HEK293T (cell line): ENCODE results near the gene MROH7.

ENCODE experiments used
- BHLHE40 ChIP-seq: fragments of 450-650 bp; IDR thresholded peaks from 2 replicates; pipeline ENCODE4 v1.6.1; 2016; ENCODE audit warnings: mild to moderate bottlenecking, moderate library complexity, borderline replicate concordance
- ELF4 ChIP-seq: fragments of 450-650 bp; IDR thresholded peaks from 2 replicates; pipeline ENCODE4 v1.6.1; 2017; ENCODE audit warnings: antibody characterized with exemption
- FOXA1 ChIP-seq: fragments of 450-650 bp; IDR thresholded peaks from 2 replicates; pipeline ENCODE4 v1.6.1; 2016; ENCODE audit warnings: mild to moderate bottlenecking
- FOXK2 ChIP-seq: fragments of 450-650 bp; IDR thresholded peaks from 2 replicates; pipeline ENCODE4 v1.6.1; 2016; ENCODE audit warnings: mild to moderate bottlenecking
- FOXM1 ChIP-seq: fragments of 450-650 bp; IDR thresholded peaks from 2 replicates; pipeline ENCODE4 v1.6.1; 2017; ENCODE audit warnings: mild to moderate bottlenecking, borderline replicate concordance
- HDGF ChIP-seq: fragments of 450-650 bp; IDR thresholded peaks from 2 replicates; pipeline ENCODE4 v1.6.1; 2017; ENCODE audit warnings: antibody characterized with exemption, borderline replicate concordance
- LEF1 ChIP-seq: fragments of 450-650 bp; IDR thresholded peaks from 2 replicates; pipeline ENCODE4 v1.6.1; 2017; ENCODE audit warnings: mild to moderate bottlenecking, borderline replicate concordance
- NFRKB ChIP-seq: fragments of 450-650 bp; IDR thresholded peaks from 2 replicates; pipeline ENCODE4 v1.6.1; 2016; ENCODE audit warnings: mild to moderate bottlenecking, moderate library complexity
- SUZ12 ChIP-seq: fragments of 450-650 bp; IDR thresholded peaks from 2 replicates; pipeline ENCODE4 v1.6.1; 2016; ENCODE audit warnings: mild to moderate bottlenecking
- TARDBP ChIP-seq: fragments of 450-650 bp; IDR thresholded peaks from 2 replicates; pipeline ENCODE4 v1.6.1; 2016
- ZNF384 ChIP-seq: fragments of 450-650 bp; IDR thresholded peaks from 2 replicates; pipeline ENCODE4 v1.6.1; 2016

GRCh38 chr1:54728027-54728426, 86.4 kb downstream of the MROH7 start:
- no peak for TF ChIP-seq LEF1
- TF ChIP-seq HDGF, result no peak
- no peak for TF ChIP-seq BHLHE40
- no peak for TF ChIP-seq NFRKB
- no peak for TF ChIP-seq FOXA1
- no peak for TF ChIP-seq FOXM1
- no peak for TF ChIP-seq ELF4
- no peak for TF ChIP-seq SUZ12
- TF ChIP-seq FOXK2, result no peak
- no peak for TF ChIP-seq ZNF384
- TF ChIP-seq TARDBP, result no peak
